GM18505 (cell line): Measurements from ENCODE around the gene GGTA1.
"Not testable (repeated sequence)": the region's sequence is repeated elsewhere in the genome, so short reads cannot be mapped to it uniquely, and the experiment has no call there.

Experiments
- ATAC-seq: cut with Tn5 transposase; IDR thresholded peaks from one replicate; pipeline ENCODE4 v1.9.1; 2021; ENCODE audit not compliant: unreplicated experiment
- POLR2A ChIP-seq: IDR thresholded peaks from 4 replicates; pipeline ENCODE4 v1.6.1; 2011; ENCODE audit warnings: borderline replicate concordance; ENCODE audit not compliant: insufficient read depth, insufficient read length; ENCODE audit errors: extremely low read depth

The GGTA1 gene

DNA sequence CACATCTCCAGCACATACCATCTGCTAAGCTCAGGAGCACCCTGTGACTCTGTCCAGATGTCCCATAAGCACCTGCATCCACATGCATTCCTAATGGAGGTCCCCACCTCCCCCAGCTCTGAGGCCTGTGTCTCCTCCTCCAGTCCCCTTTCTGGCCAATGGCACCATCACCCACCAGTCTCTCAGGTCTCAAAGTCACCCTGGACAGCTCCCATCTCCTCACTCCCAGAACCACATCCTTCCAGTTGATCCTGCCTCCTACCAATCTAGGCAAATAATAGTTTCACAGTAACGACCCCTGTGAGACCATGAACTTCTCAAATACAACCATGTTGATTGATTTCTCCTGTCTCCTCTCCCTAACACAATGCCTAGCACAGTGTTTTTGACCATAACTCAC, 40.1 kb downstream of the GGTA1 start:
- TF ChIP-seq POLR2A: no peak
- no peak for ATAC-seq

DNA sequence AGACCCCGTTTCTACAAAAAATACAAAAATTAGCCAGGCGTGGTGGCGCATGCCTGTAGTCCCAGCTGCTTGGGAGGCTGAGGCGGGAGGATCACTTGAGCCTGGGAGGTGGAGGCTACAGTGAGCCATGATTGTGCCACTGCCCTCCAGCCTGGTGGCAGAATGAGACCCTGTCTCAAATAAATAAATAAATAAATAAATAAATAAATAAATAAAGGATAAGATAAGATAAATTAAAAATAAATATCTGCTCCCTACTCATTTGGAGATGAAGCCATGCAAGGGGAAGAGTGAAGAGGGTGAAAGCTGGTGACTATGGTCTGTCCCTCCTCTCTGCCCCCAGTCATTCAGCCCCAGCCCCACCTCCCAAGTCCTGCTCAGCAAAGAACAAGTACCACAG, 41.2 kb downstream of the GGTA1 start:
- ATAC-seq: not testable (repeated sequence)

DNA sequence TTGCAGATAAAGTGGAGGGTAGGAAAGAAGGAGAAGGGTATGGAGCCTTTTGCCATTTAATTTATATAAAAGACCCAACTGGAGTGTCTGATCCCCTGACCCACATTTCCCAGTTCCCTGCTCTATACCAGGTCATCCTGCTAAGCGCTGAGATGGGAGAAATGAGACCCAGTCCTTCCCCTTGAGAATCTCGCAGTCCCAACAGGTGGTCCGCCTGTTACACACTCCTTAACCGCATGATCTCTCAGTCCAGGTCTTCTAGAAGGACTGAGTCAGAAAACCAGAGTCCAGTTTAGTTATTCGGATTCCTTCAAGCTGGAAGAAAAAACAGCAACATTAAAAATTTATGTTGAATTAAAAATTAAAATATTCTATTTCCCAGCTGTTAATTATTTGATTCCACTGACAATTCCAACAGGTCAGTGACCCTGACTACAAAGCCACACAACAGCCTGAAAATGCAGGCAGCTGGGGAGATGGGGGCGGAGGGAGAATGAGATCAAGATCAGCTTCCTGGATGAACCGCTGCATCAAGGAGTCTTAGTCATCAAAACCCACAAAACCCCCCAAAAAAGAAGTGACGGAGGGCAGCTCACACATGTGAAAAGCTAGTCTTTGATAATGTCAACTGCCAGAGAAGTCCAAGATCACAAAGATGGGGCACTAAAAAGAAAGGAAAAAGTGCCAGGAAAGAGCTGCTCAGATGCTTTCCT, 44.0 kb downstream of the GGTA1 start:
- no peak for ATAC-seq
- TF ChIP-seq POLR2A: no peak

DNA sequence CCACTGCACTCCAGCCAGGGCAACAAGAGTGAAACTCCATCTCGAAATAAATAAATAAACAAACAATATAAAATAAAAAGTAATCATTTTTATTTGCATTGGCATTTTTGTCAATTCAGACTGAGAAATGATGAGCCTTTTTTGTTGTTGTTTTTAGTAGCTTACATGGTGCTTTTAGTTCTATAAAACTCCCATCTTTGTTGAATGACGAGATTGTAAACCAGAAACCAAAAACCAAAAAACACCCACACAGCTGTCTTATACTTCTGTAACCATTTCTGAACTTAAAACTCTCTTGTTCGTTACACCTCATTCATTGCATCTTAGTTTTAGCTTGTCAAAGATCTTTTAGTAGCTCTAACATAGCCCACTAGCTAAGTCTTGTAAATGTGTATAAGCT, 44.7 kb downstream of the GGTA1 start:
- no peak for ATAC-seq
- TF ChIP-seq POLR2A: no peak

DNA sequence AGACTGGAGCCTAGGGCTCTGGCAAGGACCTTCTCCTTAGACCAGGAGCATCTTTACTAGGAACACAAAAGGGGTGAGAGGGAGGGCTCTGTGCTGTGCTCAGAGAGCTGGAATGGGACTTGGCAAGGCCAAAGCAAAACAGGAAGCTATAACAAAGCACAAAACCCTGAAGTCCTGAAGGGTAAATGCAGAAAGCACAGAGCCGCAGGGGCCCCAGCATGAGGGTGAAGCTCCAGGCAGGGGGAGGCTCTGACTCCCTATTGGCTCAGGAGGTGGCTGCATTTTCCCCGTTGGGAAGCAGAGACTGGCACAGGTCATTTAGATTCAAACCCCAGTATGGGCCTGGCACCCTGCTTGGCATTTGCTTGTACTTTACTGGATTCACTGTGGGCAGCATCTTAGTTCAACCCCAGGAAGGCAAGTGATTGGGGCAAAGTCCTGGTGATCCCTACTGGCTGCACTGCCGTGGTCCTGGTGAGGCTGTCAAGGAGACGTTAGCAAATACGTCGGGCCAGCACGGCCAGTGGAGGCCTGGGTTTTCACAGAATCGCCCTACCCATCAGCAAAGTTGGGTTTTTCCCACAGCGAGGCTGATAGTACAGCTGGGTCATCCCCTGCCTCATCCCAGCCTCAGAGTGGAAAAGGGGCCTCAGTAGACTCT, 46.3 kb downstream of the GGTA1 start:
- ATAC-seq: no peak
- TF ChIP-seq POLR2A: no peak

DNA sequence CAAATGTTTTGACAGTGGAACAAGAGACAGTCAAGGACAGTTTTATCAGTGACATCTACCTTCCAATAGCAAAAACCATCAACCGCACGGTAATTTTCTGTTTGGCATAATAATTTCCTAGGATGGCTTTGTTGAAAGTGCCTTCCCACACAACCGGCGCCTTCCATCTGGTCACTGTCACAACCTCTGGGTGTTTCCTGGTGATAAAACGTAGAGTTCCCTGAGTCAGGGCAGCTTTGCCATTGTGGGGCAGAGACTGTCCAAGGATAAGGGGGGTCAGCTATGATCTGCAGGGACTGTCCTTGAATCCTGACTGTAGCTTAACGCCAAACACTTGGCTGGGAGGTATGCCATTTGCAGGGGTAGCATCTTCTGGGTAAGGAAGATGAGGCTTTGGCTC, 47.6 kb downstream of the GGTA1 start:
- no peak for TF ChIP-seq POLR2A
- no peak for ATAC-seq

DNA sequence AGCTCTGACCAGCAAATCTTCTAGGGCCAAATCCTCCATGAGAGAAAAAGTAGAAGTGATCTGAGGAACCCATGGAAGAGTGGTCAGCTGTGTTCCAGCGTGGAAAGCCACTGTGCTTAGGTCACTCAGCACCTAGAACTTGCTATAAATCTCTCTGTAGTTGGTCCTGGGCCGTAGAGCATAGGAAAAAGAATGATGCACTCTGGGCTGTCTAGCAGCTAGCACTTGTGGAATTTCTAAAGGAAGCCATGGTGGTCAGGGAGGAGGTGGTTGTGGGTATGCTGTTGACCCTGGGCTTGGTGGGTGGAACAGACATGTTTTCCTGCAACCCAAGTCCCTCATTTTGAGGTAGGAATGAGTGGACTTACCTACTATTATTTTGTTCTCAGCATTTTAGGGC, 48.1 kb downstream of the GGTA1 start:
- no peak for ATAC-seq
- TF ChIP-seq POLR2A: no peak

DNA sequence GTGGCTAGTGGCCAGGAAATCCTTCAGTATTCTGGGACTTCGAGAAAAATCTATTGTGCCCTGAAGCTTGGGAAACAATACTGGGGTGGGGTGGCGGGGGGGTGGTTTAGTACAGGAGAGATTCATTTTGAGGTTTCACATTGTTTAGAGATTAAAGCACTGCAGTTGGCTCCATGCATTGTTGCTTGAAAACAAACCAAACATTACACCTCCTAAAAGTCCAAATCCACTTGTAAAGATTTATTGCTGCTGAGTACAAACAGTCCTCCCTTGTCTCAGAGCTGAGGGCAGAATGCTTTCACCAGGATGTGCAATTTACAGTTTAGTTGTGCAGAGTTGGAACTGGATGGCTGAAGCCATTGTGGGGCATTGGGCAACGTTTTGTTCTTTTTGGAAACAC, 49.4 kb downstream of the GGTA1 start:
- no peak for TF ChIP-seq POLR2A

DNA sequence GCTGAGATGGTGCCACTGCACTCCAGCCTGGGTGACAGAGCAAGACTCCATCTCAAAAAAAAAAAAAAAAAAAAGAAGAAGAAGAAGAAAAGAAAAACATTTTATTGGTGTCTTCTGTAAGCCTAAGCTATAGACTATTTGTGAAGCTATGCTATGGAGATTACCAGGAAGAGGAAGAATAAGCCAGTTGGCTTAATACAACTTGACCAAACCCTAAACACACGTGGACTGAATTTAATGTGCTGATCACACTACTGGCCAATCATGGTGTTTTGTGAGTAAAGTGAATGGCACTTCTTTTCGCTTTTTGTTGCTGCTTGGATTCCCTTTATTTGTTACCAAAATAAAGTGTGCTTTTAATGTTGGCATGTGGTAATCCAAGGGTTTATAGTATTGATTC, 49.9 kb downstream of the GGTA1 start:
- TF ChIP-seq POLR2A: no peak
- no peak for ATAC-seq

More for the DNA sequence above, 49.4 kb downstream of the GGTA1 start:
- ATAC-seq: no peak

DNA sequence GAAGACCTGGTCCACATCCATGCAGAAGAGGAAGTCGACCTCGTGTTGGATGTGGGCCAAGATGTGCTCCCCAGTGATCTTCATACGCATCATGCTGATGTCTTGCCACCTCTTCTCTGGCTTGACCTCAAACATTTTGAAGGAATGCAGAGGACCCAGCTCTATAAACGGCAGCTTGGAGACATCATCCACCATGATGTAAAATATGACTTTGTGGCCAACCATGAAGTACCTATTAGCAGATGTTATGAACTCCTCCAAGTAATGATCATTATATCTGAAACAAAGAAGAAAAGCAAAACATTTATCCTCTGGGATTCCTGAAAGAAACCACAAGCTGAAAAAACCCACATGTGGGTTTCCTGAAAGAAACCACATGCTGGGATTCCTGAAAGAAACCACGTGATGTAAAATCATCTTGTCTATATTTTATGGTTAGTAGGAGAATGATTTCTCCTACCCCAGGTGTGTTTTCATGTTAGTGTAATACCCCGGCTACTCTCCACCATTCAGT, 52.3 kb downstream of the GGTA1 start:
- no peak for ATAC-seq
- TF ChIP-seq POLR2A: no peak

DNA sequence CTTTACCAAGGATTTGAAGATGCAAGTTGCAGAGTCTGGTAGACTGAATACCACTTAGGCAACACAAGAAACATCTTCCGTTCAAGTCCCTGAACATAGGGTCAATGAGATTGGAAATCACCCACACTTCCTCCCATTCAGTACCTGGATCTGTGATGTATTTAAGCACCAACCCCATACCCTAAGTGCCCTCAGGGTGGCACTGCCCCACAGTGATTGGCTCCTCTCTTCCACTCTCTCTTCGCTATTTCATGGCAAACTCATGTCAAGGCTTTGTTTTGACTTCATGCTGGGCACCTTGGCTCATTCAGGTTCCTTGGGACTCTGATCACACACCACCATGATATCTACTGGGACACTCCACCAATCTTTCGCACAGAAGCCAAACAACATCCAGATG, 53.7 kb downstream of the GGTA1 start:
- TF ChIP-seq POLR2A: no peak
- ATAC-seq: no peak

DNA sequence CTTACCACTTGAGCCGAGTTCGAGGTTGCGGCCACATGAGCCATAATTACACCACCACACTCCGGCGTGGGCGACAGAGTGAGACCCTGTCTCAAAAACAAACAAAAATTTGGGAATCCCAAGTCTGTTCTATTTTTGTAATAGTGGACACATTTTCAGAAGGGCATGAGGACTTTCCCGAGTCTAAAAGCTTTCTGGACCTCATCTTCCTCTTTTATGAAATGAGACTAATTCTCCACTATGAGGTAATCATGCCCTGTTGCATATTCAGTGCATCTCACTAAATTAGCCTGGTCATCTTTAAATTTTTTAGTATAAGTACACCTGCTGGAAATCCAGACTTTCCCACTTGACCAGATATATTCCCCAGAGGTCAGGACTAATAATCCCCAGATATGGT, 55.7 kb downstream of the GGTA1 start:
- no peak for TF ChIP-seq POLR2A
- ATAC-seq: no peak

DNA sequence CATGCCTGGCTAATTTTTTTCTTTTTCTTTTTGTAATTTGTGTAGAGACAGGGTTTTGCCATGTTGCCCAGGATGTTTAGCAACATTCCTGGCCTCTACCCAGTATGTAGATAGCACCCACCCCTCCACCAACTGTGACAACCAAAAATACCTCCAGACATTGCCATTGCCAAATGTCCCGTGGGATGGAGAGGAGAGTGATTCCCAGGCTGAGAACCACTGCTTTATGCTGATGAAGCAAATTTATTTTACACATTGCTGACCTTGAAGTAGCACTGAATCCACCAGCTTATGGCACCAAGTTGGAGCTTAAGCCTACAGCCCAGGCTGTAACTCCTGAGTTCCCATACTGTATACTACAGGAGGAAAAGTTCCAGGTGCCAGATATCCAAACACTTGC, 58.5 kb downstream of the GGTA1 start:
- no peak for TF ChIP-seq POLR2A
- no peak for ATAC-seq
